PFSK-1 (cell line): ENCODE measurements around the gene SKA3.

Source experiments
- FOXP2 ChIP-seq: optimal IDR thresholded peaks from 2 replicates; pipeline ENCODE3; 2011; ENCODE audit warnings: borderline replicate concordance, control low read depth, inconsistent platforms; ENCODE audit not compliant: insufficient read depth; ENCODE audit errors: extremely low read length, extremely low read depth
- POLR2AphosphoS5 ChIP-seq: IDR thresholded peaks from 2 replicates; pipeline ENCODE4 v1.6.1; 2012; ENCODE audit warnings: low read depth, mild to moderate bottlenecking, control low read depth, low read length, moderate library complexity
- REST ChIP-seq, 2 experiments: IDR thresholded peaks; 2 replicates each; pipeline versions ENCODE4 v1.6.1 to v1.8.0; 2011 to 2012; ENCODE audit warnings: low read depth in 2 of 2, low read length in 2 of 2, control low read depth in 1 of 2, inconsistent platforms in 1 of 2, mild to moderate bottlenecking in 1 of 2, moderate library complexity in 1 of 2; ENCODE audit not compliant: insufficient read depth in 1 of 2
- SIN3A ChIP-seq: IDR thresholded peaks from 2 replicates; pipeline ENCODE4 v1.6.1; 2012; ENCODE audit warnings: mild to moderate bottlenecking, low read length, moderate library complexity, borderline replicate concordance; ENCODE audit not compliant: insufficient read depth
- TAF1 ChIP-seq: IDR thresholded peaks from 2 replicates; pipeline ENCODE4 v1.6.1; 2012; ENCODE audit warnings: low read length, control low read depth, borderline replicate concordance; ENCODE audit not compliant: insufficient read depth

The SKA3 gene

GRCh38 chr13:21202767-21203531 is 26.6 kb upstream of the SKA3 start:
- no peak for TF ChIP-seq POLR2AphosphoS5
- TF ChIP-seq REST (IDR thresholded peaks at IDR 0.05; ENCODE audit: insufficient read depth in 1 of 2, low read depth in 2 of 2, low read length in 2 of 2) = no peak
- TF ChIP-seq FOXP2 = no peak
- TF ChIP-seq SIN3A = no peak
- TF ChIP-seq TAF1 = no peak

- TF ChIP-seq FOXP2 (no peak), POLR2AphosphoS5 (no peak), REST (IDR thresholded peaks at IDR 0.05; ENCODE audit: insufficient read depth in 1 of 2, low read depth in 2 of 2, low read length in 2 of 2) (no peak), SIN3A (no peak), TAF1 (no peak)
Measured at GRCh38 chr13:21181671-21182070, 5.3 kb upstream of the SKA3 start.

GRCh38 chr13:21176982-21177284 is 581 bp upstream of the SKA3 start:
- TF ChIP-seq POLR2AphosphoS5 (no peak), TAF1 (no peak), SIN3A (no peak), FOXP2 (no peak), REST (IDR thresholded peaks at IDR 0.05; ENCODE audit: insufficient read depth in 1 of 2, low read depth in 2 of 2, low read length in 2 of 2) (no peak)

GRCh38 chr13:21175656-21176214 is 617 bp downstream of the SKA3 start:
- TF ChIP-seq REST (IDR thresholded peaks at IDR 0.05; ENCODE audit: insufficient read depth in 1 of 2, low read depth in 2 of 2, low read length in 2 of 2) = no peak
- TF ChIP-seq TAF1 = no peak
- no peak for TF ChIP-seq SIN3A
- TF ChIP-seq POLR2AphosphoS5 = no peak
- no peak for TF ChIP-seq FOXP2
